Keratinocyte (primary cell): Measurements from ENCODE around the gene WNT7B. TPM values are rescaled to one million over a fixed set of nuclear protein-coding genes. Genes with fewer than 3 reads are reported as not detected.
A peak's percentile ranks its signal among the peaks of the same experiment; 100 is the strongest.

Source experiments
- DNase-seq: peaks from one replicate; pipeline ENCODE4 v3.0.0-alpha.2; 2011; ENCODE audit warnings: low read depth, missing footprints, low spot score
- FAIRE-seq: peaks from 2 replicates; lab custom pipeline; 2011; peaks lifted over from hg19 to GRCh38; lab: Jason Lieb, UNC
- H2AFZ ChIP-seq: 2 replicates; pipeline ENCODE4 v1.6.0; 2012; ENCODE audit warnings: low read length, control low read depth, inconsistent platforms; ENCODE audit not compliant: control insufficient read depth
- H3K27ac ChIP-seq: 2 replicates; pipeline ENCODE4 v1.5.1; 2011; ENCODE audit warnings: low read length; ENCODE audit not compliant: control insufficient read depth, insufficient read depth
- H3K27me3 ChIP-seq: 3 replicates; pipeline ENCODE4 v1.6.0; 2011; ENCODE audit warnings: low read length; ENCODE audit not compliant: control insufficient read depth, insufficient read depth; ENCODE audit errors: extremely low read depth
- H3K36me3 ChIP-seq, 2 experiments: 2 replicates in 1 of 2; 3 replicates in 1 of 2; pipeline ENCODE4 v1.5.1; 2011; ENCODE audit warnings: low read length in 2 of 2, mild to moderate bottlenecking in 1 of 2; ENCODE audit not compliant: control insufficient read depth in 2 of 2, insufficient read depth in 2 of 2; ENCODE audit errors: extremely low read depth in 1 of 2
- H3K4me1 ChIP-seq: 3 replicates; pipeline ENCODE4 v1.5.1; 2011; ENCODE audit warnings: low read length; ENCODE audit not compliant: control insufficient read depth, insufficient read depth; ENCODE audit errors: extremely low read depth
- H3K4me2 ChIP-seq: 3 replicates; pipeline ENCODE4 v1.6.0; 2011; ENCODE audit warnings: low read depth, low read length; ENCODE audit not compliant: control insufficient read depth, insufficient read depth; ENCODE audit errors: extremely low read depth
- H3K4me3 ChIP-seq, 3 experiments: fragments of 200-600 bp in 1 of 3; sonication (generic) in 1 of 3; 2 replicates in 2 of 3; 3 replicates in 1 of 3; pipeline ENCODE4 v1.5.1; 2011 to 2016; ENCODE audit warnings: low read length in 3 of 3, mild to moderate bottlenecking in 3 of 3, control low read depth in 2 of 3, inconsistent platforms in 1 of 3, low read depth in 1 of 3, mixed read lengths in 1 of 3, mixed run types in 1 of 3, moderate library complexity in 1 of 3; ENCODE audit not compliant: control insufficient read depth in 2 of 3, insufficient read depth in 2 of 3; ENCODE audit errors: extremely low read depth in 1 of 3
- H3K79me2 ChIP-seq: 2 replicates; pipeline ENCODE4 v1.6.0; 2012; ENCODE audit warnings: low read length; ENCODE audit not compliant: control insufficient read depth, insufficient read depth
- H3K9ac ChIP-seq: 3 replicates; pipeline ENCODE4 v1.6.0; 2011; ENCODE audit warnings: low read length; ENCODE audit not compliant: control insufficient read depth, insufficient read depth; ENCODE audit errors: extremely low read depth
- H3K9me1 ChIP-seq: 3 replicates; pipeline ENCODE4 v1.6.0; 2011; ENCODE audit warnings: low read length; ENCODE audit not compliant: control insufficient read depth, insufficient read depth; ENCODE audit errors: extremely low read depth
- H3K9me3 ChIP-seq: 2 replicates; pipeline ENCODE4 v1.5.1; 2012; ENCODE audit warnings: low read depth, low read length; ENCODE audit not compliant: control insufficient read depth
- H4K20me1 ChIP-seq: 3 replicates; pipeline ENCODE4 v1.6.0; 2011; ENCODE audit warnings: low read length; ENCODE audit not compliant: control insufficient read depth, insufficient read depth; ENCODE audit errors: extremely low read depth
- EZH2 ChIP-seq: IDR thresholded peaks from one replicate; pipeline ENCODE4 v1.6.1; 2012; ENCODE audit warnings: inconsistent platforms, mild to moderate bottlenecking, low read length, moderate library complexity
- dilution Hi-C: fragments of 300-500 bp; cut with MboI; formaldehyde crosslinking; loops from one replicate; pipeline ENCODE4 v1.7.0; 2020; ENCODE audit warnings: low sequenced_read_pairs; ENCODE audit not compliant: extremely low pct_ligation_motif_present
- polyA plus RNA-seq, 5 experiments: library from polyadenylated mRNA; depleted of rRNA in 3 of 5; stranded (reverse) in 3 of 5; stranded (forward) in 1 of 5; unstranded in 1 of 5; fragments of >200 nt; gene quantifications; 1 replicate in 1 of 5; 2 replicates in 3 of 5; 3 replicates in 1 of 5; pipeline versions ENCODE4 v1.2.1 to v1.2.3, GENCODE V29; 2011 to 2012; ENCODE audit warnings: missing spikeins in 2 of 5, low read depth in 1 of 5, low replicate concordance in 1 of 5
- TF ChIP-seq, protein P1 (sequence below), 3 experiments: IDR thresholded peaks in 1 of 3; conservative IDR thresholded peaks in 1 of 3; optimal IDR thresholded peaks in 1 of 3; 2 replicates in 2 of 3; 3 replicates in 1 of 3; pipeline versions ENCODE3 to v1.5.1; 2011; ENCODE audit warnings: low read length in 3 of 3, mild to moderate bottlenecking in 3 of 3, moderate library complexity in 2 of 3, control low read depth in 1 of 3, inconsistent platforms in 1 of 3; ENCODE audit not compliant: insufficient read depth in 2 of 3; ENCODE audit errors: extremely low read depth in 1 of 3

The WNT7B gene
- polyA plus RNA-seq, 1 donor (not counting 4 experiments of a cell fraction or from before 2014, with no cell fraction given): 1.7 TPM

DNA sequence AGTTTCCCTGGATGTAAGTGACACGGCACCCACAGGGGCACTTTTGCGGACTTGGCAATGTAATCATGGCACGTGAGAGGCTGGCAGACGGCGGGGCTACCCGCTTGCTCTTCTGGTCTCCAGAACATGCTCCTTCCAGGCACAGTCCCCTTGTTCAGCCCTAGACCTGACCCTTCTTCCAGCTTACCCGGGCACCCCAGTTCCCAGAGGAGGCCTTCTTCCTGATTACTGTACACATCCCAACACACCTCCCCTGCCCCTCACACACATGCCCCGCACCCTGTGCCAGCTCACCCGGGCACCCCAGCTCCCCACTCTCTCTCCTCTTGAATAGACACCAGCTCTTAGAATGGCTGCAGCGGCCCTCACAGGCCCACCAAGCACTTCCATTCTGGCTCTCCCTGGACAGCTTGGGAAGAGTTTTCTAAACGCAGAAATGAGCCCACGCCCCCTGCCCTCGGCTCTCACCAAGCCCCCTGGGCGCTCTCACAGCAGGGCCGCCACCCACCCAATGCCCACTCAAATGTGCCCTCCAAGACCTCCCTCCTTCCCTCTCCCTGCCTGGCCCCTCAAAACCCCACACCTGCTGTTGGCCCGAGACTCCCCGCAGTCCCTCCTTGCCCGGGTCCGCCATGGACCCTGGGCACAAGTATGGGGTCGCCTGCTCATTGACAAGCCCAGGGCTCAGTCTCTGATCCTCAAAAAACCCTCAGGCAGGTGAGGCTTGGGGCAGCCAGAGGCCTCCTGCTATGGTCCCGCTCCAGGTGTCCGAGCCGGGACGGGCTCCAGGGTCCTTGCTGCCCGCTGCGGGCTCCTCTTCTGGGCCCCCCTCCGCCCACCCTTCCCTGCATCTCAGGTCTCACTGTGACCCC, 88.5 kb downstream of the WNT7B start:
- Histone ChIP-seq H3K4me1 (peaks cover 3% of the 10 kb centered on the region), H3K27ac (no peak overlapping the region), H3K4me3 (no peak overlapping the region), H3K79me2 (no peaks in the 10 kb centered on the region), H3K4me2 (no peak overlapping the region), H3K9ac (no peak overlapping the region), H4K20me1 (no peaks in the 10 kb centered on the region), H2AFZ (no peak overlapping the region), H3K9me1 (no peaks in the 10 kb centered on the region), H3K9me3 (no peaks in the 10 kb centered on the region), H3K36me3 (no peaks in the 10 kb centered on the region), H3K27me3 (peaks cover 17% of the 10 kb centered on the region)
- FAIRE-seq: no peak
- no peak for DNase-seq
- TF ChIP-seq EZH2: no peak
- TF ChIP-seq, protein P1, sequence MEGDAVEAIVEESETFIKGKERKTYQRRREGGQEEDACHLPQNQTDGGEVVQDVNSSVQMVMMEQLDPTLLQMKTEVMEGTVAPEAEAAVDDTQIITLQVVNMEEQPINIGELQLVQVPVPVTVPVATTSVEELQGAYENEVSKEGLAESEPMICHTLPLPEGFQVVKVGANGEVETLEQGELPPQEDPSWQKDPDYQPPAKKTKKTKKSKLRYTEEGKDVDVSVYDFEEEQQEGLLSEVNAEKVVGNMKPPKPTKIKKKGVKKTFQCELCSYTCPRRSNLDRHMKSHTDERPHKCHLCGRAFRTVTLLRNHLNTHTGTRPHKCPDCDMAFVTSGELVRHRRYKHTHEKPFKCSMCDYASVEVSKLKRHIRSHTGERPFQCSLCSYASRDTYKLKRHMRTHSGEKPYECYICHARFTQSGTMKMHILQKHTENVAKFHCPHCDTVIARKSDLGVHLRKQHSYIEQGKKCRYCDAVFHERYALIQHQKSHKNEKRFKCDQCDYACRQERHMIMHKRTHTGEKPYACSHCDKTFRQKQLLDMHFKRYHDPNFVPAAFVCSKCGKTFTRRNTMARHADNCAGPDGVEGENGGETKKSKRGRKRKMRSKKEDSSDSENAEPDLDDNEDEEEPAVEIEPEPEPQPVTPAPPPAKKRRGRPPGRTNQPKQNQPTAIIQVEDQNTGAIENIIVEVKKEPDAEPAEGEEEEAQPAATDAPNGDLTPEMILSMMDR (optimal IDR thresholded peaks at IDR 0.05 in 1 of 3, IDR thresholded peaks at IDR 0.05 in 1 of 3, conservative IDR thresholded peaks at IDR 0.05 in 1 of 3; ENCODE audit: extremely low read depth in 1 of 3, insufficient read depth in 2 of 3, low read length in 3 of 3): no peak
- dilution Hi-C loops: no loop called here

DNA sequence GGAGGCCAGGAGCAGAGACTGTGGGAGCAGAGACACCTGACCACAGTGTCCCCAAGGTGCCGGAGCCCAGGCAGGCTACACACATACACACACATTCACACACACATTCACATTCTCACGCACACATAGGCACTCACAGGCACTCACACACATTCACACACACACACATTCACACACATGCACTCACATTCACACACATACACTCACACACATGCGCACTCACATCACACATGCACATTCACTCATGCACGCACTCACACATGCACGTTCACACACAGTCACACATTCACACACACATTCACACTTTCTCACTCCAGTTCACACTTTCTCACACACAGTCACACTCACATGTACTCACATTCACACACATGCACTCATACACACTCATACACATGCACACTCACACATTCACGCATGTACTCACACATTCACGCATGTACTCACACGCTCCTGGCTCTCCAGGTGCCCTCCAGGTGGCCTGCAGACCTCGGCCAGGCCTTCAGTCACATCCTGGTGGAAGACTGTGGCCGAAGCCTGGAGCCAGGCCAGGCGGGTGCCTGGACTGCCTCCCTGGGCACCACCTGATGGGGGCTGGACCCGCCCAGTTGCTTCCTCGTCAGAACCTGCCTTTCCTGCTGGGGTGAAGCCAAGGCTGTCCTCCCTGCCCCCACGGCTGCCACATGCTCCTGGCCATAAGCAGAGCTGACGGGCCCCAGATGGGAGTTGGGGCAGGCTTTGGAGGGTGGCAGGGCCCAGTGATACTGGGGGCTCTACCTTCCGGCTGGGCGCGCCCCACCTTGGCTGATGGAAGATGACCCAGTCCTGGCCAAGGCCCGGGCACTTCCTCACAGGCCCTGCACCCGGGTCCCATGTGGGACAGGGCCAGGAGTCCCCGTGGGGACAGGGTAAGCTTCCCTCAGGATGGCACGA, 89.5 kb downstream of the WNT7B start:
- H3K4me3 ChIP-seq: no peak overlapping the region
- no peaks in the 10 kb centered on the region for H3K9me1 ChIP-seq
- H3K4me1 ChIP-seq: peaks cover 10% of the 10 kb centered on the region
- dilution Hi-C loops: no loop called here
- no peaks in the 10 kb centered on the region for H4K20me1 ChIP-seq
- TF ChIP-seq, protein P1 (optimal IDR thresholded peaks at IDR 0.05 in 1 of 3, IDR thresholded peaks at IDR 0.05 in 1 of 3, conservative IDR thresholded peaks at IDR 0.05 in 1 of 3; ENCODE audit: extremely low read depth in 1 of 3, insufficient read depth in 2 of 3, low read length in 3 of 3): no peak
- TF ChIP-seq EZH2: no peak
- FAIRE-seq (peak; percentile 73), DNase-seq (no peak)
- peaks cover 26% of the 10 kb centered on the region for H3K27me3 ChIP-seq
- H3K9ac ChIP-seq: no peak overlapping the region
- H3K79me2 ChIP-seq: no peaks in the 10 kb centered on the region
- no peaks in the 10 kb centered on the region for H3K36me3 ChIP-seq
- no peaks in the 10 kb centered on the region for H3K9me3 ChIP-seq
- H3K4me2 ChIP-seq: no peak overlapping the region
- no peak overlapping the region for H3K27ac ChIP-seq
- no peak overlapping the region for H2AFZ ChIP-seq
